Activated T-cell treated with anti-CD3 and anti-CD28 coated beads, Interleukin-2, amount 50 U/mL, for 72 hours (primary cell): ENCODE measurements around the gene GFY. TPM values are rescaled to one million over a fixed set of nuclear protein-coding genes. Genes with fewer than 3 reads are reported as not detected.
"Not testable (repeated sequence)": the region's sequence is repeated elsewhere in the genome, so short reads cannot be mapped to it uniquely, and the experiment has no call there.

Experiments
- ATAC-seq, 2 donors: fragments of 150-1000 bp; cut with Tn5 transposase; replicated peaks in 1 of 2; 2 replicates each; pipeline ENCODE4 v1.10.0; 2021; ENCODE audit warnings: moderate library complexity in 2 of 2, mild to moderate bottlenecking in 1 of 2
- DNase-seq, 2 donors: peaks; one replicate each; pipeline ENCODE4 v3.0.0; 2021 to 2022; ENCODE audit warnings: mixed read lengths in 1 of 2
- H3K27ac Mint-ChIP-seq: one replicate; pipeline ENCODE4 v1.8.0; 2022; ENCODE audit warnings: mild to moderate bottlenecking, moderate library complexity, mixed read lengths
- H3K27me3 Mint-ChIP-seq: one replicate; pipeline ENCODE4 v1.8.0; 2022; ENCODE audit warnings: low read depth, mixed read lengths
- H3K36me3 Mint-ChIP-seq, 2 donors: one replicate each; pipeline ENCODE4 v1.8.0; 2022; ENCODE audit warnings: mixed read lengths in 2 of 2, mild to moderate bottlenecking in 1 of 2; ENCODE audit not compliant: insufficient read depth in 2 of 2
- H3K4me1 Mint-ChIP-seq: one replicate; pipeline ENCODE4 v1.8.0; 2022; ENCODE audit warnings: low read depth, mixed read lengths
- H3K4me3 Mint-ChIP-seq, 2 donors: one replicate each; pipeline ENCODE4 v1.8.0; 2022; ENCODE audit warnings: mild to moderate bottlenecking in 2 of 2, mixed read lengths in 2 of 2, moderate library complexity in 2 of 2
- H3K9me3 Mint-ChIP-seq, 2 donors: one replicate each; pipeline ENCODE4 v1.8.0; 2022; ENCODE audit warnings: mixed read lengths in 2 of 2
- total RNA-seq, 2 donors: library from RNA; stranded (reverse); gene quantifications; one replicate each; pipeline ENCODE4 v1.2.3, GENCODE V29; 2022

Gene GFY
- total RNA-seq, 2 donors from 2014 or later: not detected

- Mint-ChIP-seq H3K27me3 (peaks cover 97% of the 10 kb centered on the region), H3K9me3 (no peaks in the 10 kb centered on the region), H3K36me3 (peaks cover 3 to 5% of the 10 kb centered on the region in 2 donors), H3K4me1 (peaks cover 40% of the 10 kb centered on the region), H3K4me3 (no peak overlapping the region), H3K27ac (no peak overlapping the region)
- DNase-seq: no peak
- ATAC-seq: no peak
Observed at GRCh38 chr19:49437231-49437630, 12.0 kb downstream of the GFY start.

GRCh38 chr19:49438261-49438660 lies 13.1 kb downstream of the GFY start:
- H3K27me3 Mint-ChIP-seq: peaks cover 93% of the 10 kb centered on the region
- peaks cover 41% of the 10 kb centered on the region for H3K4me1 Mint-ChIP-seq
- no peak overlapping the region for H3K27ac Mint-ChIP-seq
- DNase-seq: no peak
- no peaks in the 10 kb centered on the region for H3K9me3 Mint-ChIP-seq
- ATAC-seq: no peak
- H3K4me3 Mint-ChIP-seq: no peak overlapping the region
- peaks cover 3 to 5% of the 10 kb centered on the region in 2 donors for H3K36me3 Mint-ChIP-seq

GRCh38 chr19:49439836-49440235 lies 14.6 kb downstream of the GFY start:
- no peak overlapping the region for H3K27ac Mint-ChIP-seq
- no peaks in the 10 kb centered on the region for H3K9me3 Mint-ChIP-seq
- no peak for ATAC-seq
- no peak for DNase-seq
- H3K4me3 Mint-ChIP-seq: peak overlapping the region in 1 of 2 donors; percentile 76
- peaks cover 78% of the 10 kb centered on the region for H3K27me3 Mint-ChIP-seq
- peaks cover 3 to 5% of the 10 kb centered on the region in 2 donors for H3K36me3 Mint-ChIP-seq
- peaks cover 47% of the 10 kb centered on the region for H3K4me1 Mint-ChIP-seq

DNA sequence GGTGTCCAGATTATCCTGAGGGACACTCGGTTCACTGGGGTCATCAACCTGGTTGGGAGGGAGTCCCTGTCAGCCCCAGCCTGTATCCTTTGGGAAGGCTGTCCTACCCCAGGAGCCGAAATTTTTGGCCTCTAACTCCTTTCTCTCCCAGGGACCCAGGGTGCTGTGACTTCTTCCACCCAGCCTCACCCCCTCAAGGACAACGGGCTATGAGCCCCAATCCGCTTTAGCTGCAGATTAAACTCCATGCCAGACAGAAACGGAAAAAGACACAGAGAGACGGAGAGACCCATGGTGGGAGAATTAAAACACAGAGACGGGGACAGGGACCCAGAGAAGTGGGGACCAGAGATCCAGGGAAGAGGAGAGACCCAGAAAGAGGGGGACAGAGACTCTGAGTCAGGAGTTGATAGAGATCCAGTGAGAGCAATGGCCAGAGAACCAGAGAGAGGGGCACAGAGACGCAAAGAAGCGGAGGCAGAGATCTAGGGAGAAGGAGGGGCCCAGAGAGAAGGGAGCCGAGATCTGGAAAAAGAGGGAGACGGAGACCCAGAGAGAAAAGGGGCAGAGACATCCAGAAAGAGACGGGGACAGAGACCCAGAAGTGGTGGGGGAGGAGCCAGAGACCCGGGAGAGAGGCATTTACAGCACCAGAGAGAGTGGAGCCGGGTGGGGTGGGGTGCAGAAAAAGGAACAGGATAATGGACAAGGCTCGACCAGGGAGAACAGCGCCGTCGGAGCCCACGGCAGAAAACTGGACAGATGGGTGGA lies 15.4 kb downstream of the GFY start:
- no peak for DNase-seq
- ATAC-seq: no peak
- Mint-ChIP-seq H3K36me3 (peaks cover 3 to 5% of the 10 kb centered on the region in 2 donors), H3K27ac (no peak overlapping the region), H3K4me1 (peaks cover 46% of the 10 kb centered on the region), H3K9me3 (no peaks in the 10 kb centered on the region), H3K4me3 (peak overlapping the region; percentile 61 to 76), H3K27me3 (peaks cover 70% of the 10 kb centered on the region)

DNA sequence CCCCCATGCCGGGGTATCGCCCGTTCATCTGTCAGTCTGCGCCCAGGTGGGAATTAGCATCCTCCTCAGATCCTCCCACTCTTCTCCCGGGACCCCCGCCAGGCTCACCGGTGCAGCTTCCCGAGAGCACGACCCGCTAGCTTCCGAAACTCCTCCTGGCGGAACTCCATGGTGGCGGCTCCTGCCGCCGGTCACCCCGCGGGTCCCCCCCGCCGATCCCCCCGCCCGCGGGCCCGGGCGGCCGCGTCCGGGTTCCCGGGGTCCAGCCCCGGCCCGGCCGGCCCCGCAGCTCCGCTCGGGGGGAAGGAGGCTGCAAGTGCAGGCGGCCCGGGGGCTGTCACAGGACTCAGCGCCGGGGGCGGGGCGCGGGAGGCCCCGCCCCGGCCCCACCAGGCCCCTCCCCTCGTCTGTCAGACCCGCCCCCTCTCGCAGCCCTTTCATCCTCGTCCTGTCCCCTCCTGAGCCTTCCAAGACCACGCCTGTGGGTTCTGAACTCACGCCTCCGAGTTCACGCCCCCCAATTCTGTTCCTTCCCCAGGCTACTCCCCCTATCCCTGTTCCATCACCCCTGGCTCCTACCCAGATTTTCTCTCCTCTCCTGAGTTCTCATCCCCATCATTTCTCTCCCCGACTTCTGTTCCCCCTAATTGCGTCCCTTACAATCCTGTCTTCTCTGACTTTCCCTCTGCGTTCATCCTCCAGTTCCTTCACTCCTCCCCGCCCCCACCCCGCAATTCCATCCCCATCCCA lies 16.2 kb downstream of the GFY start, which contains the start of gene SLC17A7:
TSS of gene SLC17A7 (minus strand) at position 318 of the 750 bp plus-strand sequence. CDS start at position 170, 148 bp downstream.
- Mint-ChIP-seq H3K36me3 (peaks cover 3 to 5% of the 10 kb centered on the region in 2 donors), H3K4me1 (peaks cover 38% of the 10 kb centered on the region), H3K27me3 (peaks cover 62% of the 10 kb centered on the region), H3K9me3 (no peaks in the 10 kb centered on the region), H3K27ac (peak within 1 kb of the TSS; percentile 34), H3K4me3 (peak within 1 kb of the TSS; percentile 78 to 87)
- peak; percentile 16 to 28 for ATAC-seq
- DNase-seq: peak in 1 of 2 donors; percentile 53

- DNase-seq (no peak), ATAC-seq (no peak)
- Mint-ChIP-seq H3K4me3 (peak overlapping the region; percentile 78 to 87), H3K4me1 (peaks cover 34% of the 10 kb centered on the region), H3K9me3 (no peaks in the 10 kb centered on the region), H3K36me3 (peaks cover 3 to 5% of the 10 kb centered on the region in 2 donors), H3K27me3 (peaks cover 57% of the 10 kb centered on the region), H3K27ac (peak overlapping the region; percentile 34)
Observed at GRCh38 chr19:49441960-49442350, 16.8 kb downstream of the GFY start.

GRCh38 chr19:49442354-49442753 lies 17.2 kb downstream of the GFY start:
- H3K27me3 Mint-ChIP-seq: peaks cover 53% of the 10 kb centered on the region
- no peak for ATAC-seq

DNA sequence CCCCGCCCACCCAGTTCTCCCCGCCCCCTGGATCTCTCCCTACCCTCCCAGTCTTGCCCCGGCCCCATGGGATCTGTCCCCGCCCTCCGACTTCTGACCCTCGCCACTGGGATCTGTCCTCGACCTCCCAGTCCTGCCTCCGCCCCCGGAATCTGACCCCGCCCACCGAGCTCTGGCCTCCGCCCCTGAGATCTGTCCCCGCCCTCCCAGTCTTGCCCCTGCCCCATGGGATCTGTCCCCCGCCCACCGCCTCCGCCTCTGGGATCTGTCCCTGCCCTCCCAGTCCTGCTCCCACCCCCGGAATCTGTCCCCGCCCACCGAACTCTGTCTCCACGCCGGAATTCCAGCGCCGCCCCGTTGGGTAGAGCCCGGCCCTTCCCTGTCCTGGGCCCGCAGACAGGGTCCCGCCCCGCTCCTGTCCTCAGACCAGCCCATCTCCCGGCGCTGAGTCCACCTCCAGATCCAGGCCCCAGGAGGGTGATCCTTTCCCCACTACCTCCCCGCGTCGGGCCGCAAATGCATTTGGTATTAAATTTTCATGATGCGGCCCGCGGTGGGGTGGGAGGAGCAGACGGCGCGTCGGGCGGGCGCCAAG lies 17.7 kb downstream of the GFY start:
- Mint-ChIP-seq H3K4me1 (peaks cover 32% of the 10 kb centered on the region), H3K4me3 (peak overlapping the region; percentile 78 to 87), H3K27ac (no peak overlapping the region), H3K9me3 (no peaks in the 10 kb centered on the region), H3K27me3 (peaks cover 48% of the 10 kb centered on the region), H3K36me3 (peaks cover 3 to 5% of the 10 kb centered on the region in 2 donors)
- DNase-seq (peak; percentile 81 to 87), ATAC-seq (peak; percentile 43 to 47)

More at GRCh38 chr19:49442354-49442753, 17.2 kb downstream of the GFY start:
- Mint-ChIP-seq H3K9me3 (no peaks in the 10 kb centered on the region), H3K27ac (no peak overlapping the region), H3K36me3 (peaks cover 3 to 5% of the 10 kb centered on the region in 2 donors), H3K4me3 (peak overlapping the region; percentile 78 to 87), H3K4me1 (peaks cover 32% of the 10 kb centered on the region)
- peak in 1 of 2 donors; percentile 49 for DNase-seq

GRCh38 chr19:49443366-49444099 lies 18.3 kb downstream of the GFY start:
- peak; percentile 95 to 96 for DNase-seq
- H3K9me3 Mint-ChIP-seq: no peaks in the 10 kb centered on the region
- H3K36me3 Mint-ChIP-seq: peaks cover 3 to 10% of the 10 kb centered on the region in 2 donors
- peaks cover 41% of the 10 kb centered on the region for H3K27me3 Mint-ChIP-seq
- peaks cover 32% of the 10 kb centered on the region for H3K4me1 Mint-ChIP-seq
- peak; percentile 85 to 86 for ATAC-seq
- H3K27ac Mint-ChIP-seq: peak overlapping the region; percentile 58
- peak overlapping the region; percentile 78 to 87 for H3K4me3 Mint-ChIP-seq

GRCh38 chr19:49444100-49444700 lies 19.0 kb downstream of the GFY start:
- H3K36me3 Mint-ChIP-seq: peaks cover 5 to 16% of the 10 kb centered on the region in 2 donors
- peak overlapping the region; percentile 78 to 87 for H3K4me3 Mint-ChIP-seq
- peaks cover 32% of the 10 kb centered on the region for H3K4me1 Mint-ChIP-seq
- H3K9me3 Mint-ChIP-seq, ATAC-seq, DNase-seq: not testable (repeated sequence)
- peak overlapping the region; percentile 58 for H3K27ac Mint-ChIP-seq
- H3K27me3 Mint-ChIP-seq: peaks cover 34% of the 10 kb centered on the region

- Mint-ChIP-seq H3K27me3 (peaks cover 16% of the 10 kb centered on the region), H3K4me3 (no peak overlapping the region), H3K4me1 (peaks cover 48% of the 10 kb centered on the region), H3K9me3 (no peaks in the 10 kb centered on the region), H3K27ac (no peak overlapping the region), H3K36me3 (peaks cover 9 to 22% of the 10 kb centered on the region in 2 donors)
- ATAC-seq (no peak), DNase-seq (no peak)
Observed at GRCh38 chr19:49445997-49446396, 20.8 kb downstream of the GFY start.
